Measurements from ENCODE around the gene GARNL3. TPM values are rescaled to one million over a fixed set of nuclear protein-coding genes. Genes with fewer than 3 reads are reported as not detected.

The GARNL3 gene
- total RNA-seq, 1 donor from 2014 or later, result 5.4 TPM

DNA sequence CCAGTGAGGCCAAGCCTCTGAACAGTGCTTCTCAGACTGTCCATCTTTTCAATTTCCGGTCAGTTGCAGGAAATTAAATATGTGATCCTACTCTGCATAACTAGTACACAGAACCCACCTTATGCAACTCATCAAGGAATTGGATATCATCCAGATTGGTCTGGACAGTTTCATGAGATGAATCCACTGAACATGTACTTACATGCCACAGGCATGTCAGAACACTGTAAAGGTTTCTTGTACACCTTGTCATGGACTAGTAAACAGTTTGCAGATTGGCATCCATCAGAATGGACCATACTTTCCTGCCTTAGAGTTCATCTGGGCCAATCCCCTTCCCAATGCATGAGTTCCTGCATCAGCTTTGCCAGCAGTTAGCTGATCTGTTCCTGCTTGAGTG lies 30.4 kb downstream of the GARNL3 start:
- Histone ChIP-seq H2AFZ (ENCODE audit: low read depth, low read length) (no peak overlapping the region), H3K4me3 (ENCODE audit: insufficient read depth, low read depth, low read length) (no peak overlapping the region), H3K4me1 (ENCODE audit: insufficient read depth, low read length) (no peaks in the 10 kb centered on the region), H3K79me2 (ENCODE audit: insufficient read depth, low read length) (no peaks in the 10 kb centered on the region), H3K27ac (ENCODE audit: low read depth, low read length) (no peak overlapping the region), H3K4me2 (ENCODE audit: low read length) (no peak overlapping the region), H3K9me3 (ENCODE audit: insufficient read depth, low read depth, low read length) (no peaks in the 10 kb centered on the region), H4K20me1 (ENCODE audit: insufficient read depth, low read length) (no peaks in the 10 kb centered on the region), H3K36me3 (ENCODE audit: insufficient read depth, low read length) (no peaks in the 10 kb centered on the region), H3K9ac (ENCODE audit: low read length) (no peak overlapping the region), H3K27me3 (ENCODE audit: insufficient read depth, low read length) (no peaks in the 10 kb centered on the region)
- peaks cover 2% of the 10 kb centered on the region for H3K27me3 Mint-ChIP-seq (ENCODE audit: low read depth, unreplicated experiment)
- no peak overlapping the region for H3K4me3 Mint-ChIP-seq (ENCODE audit: unreplicated experiment)
- no peak for FAIRE-seq
- no peak overlapping the region for H3K27ac Mint-ChIP-seq (ENCODE audit: unreplicated experiment)
- TF ChIP-seq, protein P1, sequence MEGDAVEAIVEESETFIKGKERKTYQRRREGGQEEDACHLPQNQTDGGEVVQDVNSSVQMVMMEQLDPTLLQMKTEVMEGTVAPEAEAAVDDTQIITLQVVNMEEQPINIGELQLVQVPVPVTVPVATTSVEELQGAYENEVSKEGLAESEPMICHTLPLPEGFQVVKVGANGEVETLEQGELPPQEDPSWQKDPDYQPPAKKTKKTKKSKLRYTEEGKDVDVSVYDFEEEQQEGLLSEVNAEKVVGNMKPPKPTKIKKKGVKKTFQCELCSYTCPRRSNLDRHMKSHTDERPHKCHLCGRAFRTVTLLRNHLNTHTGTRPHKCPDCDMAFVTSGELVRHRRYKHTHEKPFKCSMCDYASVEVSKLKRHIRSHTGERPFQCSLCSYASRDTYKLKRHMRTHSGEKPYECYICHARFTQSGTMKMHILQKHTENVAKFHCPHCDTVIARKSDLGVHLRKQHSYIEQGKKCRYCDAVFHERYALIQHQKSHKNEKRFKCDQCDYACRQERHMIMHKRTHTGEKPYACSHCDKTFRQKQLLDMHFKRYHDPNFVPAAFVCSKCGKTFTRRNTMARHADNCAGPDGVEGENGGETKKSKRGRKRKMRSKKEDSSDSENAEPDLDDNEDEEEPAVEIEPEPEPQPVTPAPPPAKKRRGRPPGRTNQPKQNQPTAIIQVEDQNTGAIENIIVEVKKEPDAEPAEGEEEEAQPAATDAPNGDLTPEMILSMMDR (IDR thresholded peaks at IDR 0.05; ENCODE audit: insufficient read depth, low read depth, low read length), result no peak
- no peak for TF ChIP-seq EZH2 (IDR thresholded peaks at IDR 0.05; ENCODE audit: insufficient read depth, low read length)
- no peaks in the 10 kb centered on the region for H3K9me3 Mint-ChIP-seq (ENCODE audit: unreplicated experiment)
- H3K36me3 Mint-ChIP-seq (ENCODE audit: low read depth, unreplicated experiment), result peaks cover 3% of the 10 kb centered on the region
- no peaks in the 10 kb centered on the region for H3K4me1 Mint-ChIP-seq (ENCODE audit: low read depth, unreplicated experiment)
- no peak for DNase-seq (ENCODE audit: low read depth)

DNA sequence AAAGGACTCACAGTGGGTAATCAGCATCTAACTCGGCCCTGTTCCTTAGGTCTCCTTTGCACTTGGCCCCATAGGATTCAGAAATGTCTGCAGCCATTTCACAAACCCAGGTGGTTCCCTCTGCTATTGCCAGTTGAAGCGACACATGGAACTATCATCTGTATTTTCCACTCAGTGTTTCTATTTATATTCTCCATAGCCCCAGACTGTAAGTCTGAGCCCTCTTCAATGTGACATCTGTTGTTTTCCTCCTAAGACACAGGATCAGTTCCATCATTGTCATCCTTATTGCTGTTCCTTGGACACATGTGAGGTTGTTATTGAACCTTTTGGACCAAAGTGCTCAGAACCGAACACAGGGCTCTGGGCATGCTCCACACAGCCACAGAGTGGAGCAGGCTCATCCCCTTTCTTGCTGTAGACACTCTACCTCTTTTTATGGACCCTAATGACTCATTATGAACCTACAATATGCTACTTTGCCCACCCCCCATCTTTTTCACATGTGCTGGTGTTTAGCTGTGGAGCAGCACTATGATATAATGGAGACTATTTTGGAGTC lies 36.4 kb downstream of the GARNL3 start:
- Histone ChIP-seq H2AFZ (ENCODE audit: low read depth, low read length) (no peak overlapping the region), H3K79me2 (ENCODE audit: insufficient read depth, low read length) (no peaks in the 10 kb centered on the region), H3K4me1 (ENCODE audit: insufficient read depth, low read length) (no peaks in the 10 kb centered on the region), H3K27me3 (ENCODE audit: insufficient read depth, low read length) (no peaks in the 10 kb centered on the region), H3K4me3 (ENCODE audit: insufficient read depth, low read depth, low read length) (no peak overlapping the region), H3K36me3 (ENCODE audit: insufficient read depth, low read length) (no peaks in the 10 kb centered on the region), H3K9ac (ENCODE audit: low read length) (no peak overlapping the region), H3K4me2 (ENCODE audit: low read length) (no peak overlapping the region), H3K9me3 (ENCODE audit: insufficient read depth, low read depth, low read length) (no peaks in the 10 kb centered on the region), H3K27ac (ENCODE audit: low read depth, low read length) (no peak overlapping the region), H4K20me1 (ENCODE audit: insufficient read depth, low read length) (no peaks in the 10 kb centered on the region)
- no peak for DNase-seq (ENCODE audit: low read depth)
- Mint-ChIP-seq H3K27me3 (ENCODE audit: low read depth, unreplicated experiment) (no peaks in the 10 kb centered on the region), H3K4me1 (ENCODE audit: low read depth, unreplicated experiment) (no peaks in the 10 kb centered on the region), H3K27ac (ENCODE audit: unreplicated experiment) (no peak overlapping the region), H3K9me3 (ENCODE audit: unreplicated experiment) (no peaks in the 10 kb centered on the region), H3K36me3 (ENCODE audit: low read depth, unreplicated experiment) (peaks cover 3% of the 10 kb centered on the region), H3K4me3 (ENCODE audit: unreplicated experiment) (no peak overlapping the region)
- no peak for FAIRE-seq
- TF ChIP-seq, protein P1 (IDR thresholded peaks at IDR 0.05; ENCODE audit: insufficient read depth, low read depth, low read length), result no peak
- TF ChIP-seq EZH2 (IDR thresholded peaks at IDR 0.05; ENCODE audit: insufficient read depth, low read length), result no peak

DNA sequence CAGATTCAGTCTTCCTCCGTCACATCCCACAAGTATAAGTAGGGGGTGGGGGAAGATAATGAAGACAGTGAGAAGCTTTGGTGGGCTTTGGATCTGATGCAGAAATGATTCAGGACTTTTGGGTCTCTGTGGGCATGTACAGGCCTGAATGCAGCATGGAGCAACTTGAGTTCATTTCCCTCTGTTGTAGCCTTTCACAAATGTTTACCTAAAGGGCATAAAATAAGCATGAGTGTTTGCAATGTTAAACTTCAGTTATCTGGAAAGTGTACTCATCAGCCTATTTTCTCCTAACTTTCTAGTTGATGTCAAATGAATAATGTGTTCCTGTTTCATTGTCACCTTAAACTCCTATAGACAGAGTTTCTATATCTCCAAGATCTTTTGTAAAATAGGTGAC lies 39.3 kb downstream of the GARNL3 start:
- H3K27ac Mint-ChIP-seq (ENCODE audit: unreplicated experiment), result no peak overlapping the region
- no peak overlapping the region for H3K4me2 ChIP-seq (ENCODE audit: low read length)
- H3K4me1 ChIP-seq (ENCODE audit: insufficient read depth, low read length), result no peaks in the 10 kb centered on the region
- no peak overlapping the region for H3K4me3 Mint-ChIP-seq (ENCODE audit: unreplicated experiment)
- no peaks in the 10 kb centered on the region for H3K36me3 ChIP-seq (ENCODE audit: insufficient read depth, low read length)
- H3K27me3 ChIP-seq (ENCODE audit: insufficient read depth, low read length), result no peaks in the 10 kb centered on the region
- H2AFZ ChIP-seq (ENCODE audit: low read depth, low read length), result no peak overlapping the region
- H3K9me3 Mint-ChIP-seq (ENCODE audit: unreplicated experiment), result no peaks in the 10 kb centered on the region
- H3K4me3 ChIP-seq (ENCODE audit: insufficient read depth, low read depth, low read length), result no peak overlapping the region
- TF ChIP-seq, protein P1 (IDR thresholded peaks at IDR 0.05; ENCODE audit: insufficient read depth, low read depth, low read length), result no peak
- TF ChIP-seq EZH2 (IDR thresholded peaks at IDR 0.05; ENCODE audit: insufficient read depth, low read length), result no peak
- DNase-seq (ENCODE audit: low read depth), result no peak
- FAIRE-seq, result no peak
- no peak overlapping the region for H3K27ac ChIP-seq (ENCODE audit: low read depth, low read length)
- H3K9me3 ChIP-seq (ENCODE audit: insufficient read depth, low read depth, low read length), result no peaks in the 10 kb centered on the region
- no peaks in the 10 kb centered on the region for H4K20me1 ChIP-seq (ENCODE audit: insufficient read depth, low read length)
- no peaks in the 10 kb centered on the region for H3K27me3 Mint-ChIP-seq (ENCODE audit: low read depth, unreplicated experiment)
- no peaks in the 10 kb centered on the region for H3K79me2 ChIP-seq (ENCODE audit: insufficient read depth, low read length)
- H3K36me3 Mint-ChIP-seq (ENCODE audit: low read depth, unreplicated experiment), result no peaks in the 10 kb centered on the region
- H3K9ac ChIP-seq (ENCODE audit: low read length), result no peak overlapping the region
- H3K4me1 Mint-ChIP-seq (ENCODE audit: low read depth, unreplicated experiment), result peaks cover 5% of the 10 kb centered on the region

Data from astrocyte (in vitro differentiated cells and primary cell).